Mesothelial cell of epicardium (in vitro differentiated cells): ENCODE results near the gene MTOR. TPM values are rescaled to one million over a fixed set of nuclear protein-coding genes. Genes with fewer than 3 reads are reported as not detected.
"Not testable (repeated sequence)": the region's sequence is repeated elsewhere in the genome, so short reads cannot be mapped to it uniquely, and the experiment has no call there.

ENCODE experiments used
- DNase-seq, 2 experiments: peaks; one replicate each; pipeline ENCODE4 v3.0.0; 2021; ENCODE audit warnings: low spot score in 2 of 2; ENCODE audit not compliant: unreplicated experiment in 2 of 2
- H3K27ac Mint-ChIP-seq: 2 replicates; pipeline ENCODE4 v1.8.0; 2021; ENCODE audit warnings: mixed read lengths
- H3K27me3 Mint-ChIP-seq: 2 replicates; pipeline ENCODE4 v1.8.0; 2021; ENCODE audit warnings: low read depth, mixed read lengths
- H3K36me3 Mint-ChIP-seq: 2 replicates; pipeline ENCODE4 v1.8.0; 2021; ENCODE audit warnings: mixed read lengths
- H3K4me1 Mint-ChIP-seq: 2 replicates; pipeline ENCODE4 v1.8.0; 2021; ENCODE audit warnings: mixed read lengths
- H3K4me3 Mint-ChIP-seq: 2 replicates; pipeline ENCODE4 v1.8.0; 2021; ENCODE audit warnings: mild to moderate bottlenecking, moderate library complexity, mixed read lengths
- H3K9me3 Mint-ChIP-seq: 2 replicates; pipeline ENCODE4 v1.8.0; 2021; ENCODE audit warnings: mixed read lengths
- total RNA-seq: library from RNA; stranded (reverse); gene quantifications from 3 replicates; pipeline ENCODE4 v1.2.1, GENCODE V29; 2021
- TF ChIP-seq, protein P1 (sequence below): fragments of 200-600 bp; sonication (generic); IDR thresholded peaks from one replicate; pipeline ENCODE4 v1.5.0; 2021; ENCODE audit warnings: antibody characterized with exemption; ENCODE audit not compliant: unreplicated experiment

The MTOR gene
- total RNA-seq, 1 donor from 2014 or later, result 49.3 TPM

DNA sequence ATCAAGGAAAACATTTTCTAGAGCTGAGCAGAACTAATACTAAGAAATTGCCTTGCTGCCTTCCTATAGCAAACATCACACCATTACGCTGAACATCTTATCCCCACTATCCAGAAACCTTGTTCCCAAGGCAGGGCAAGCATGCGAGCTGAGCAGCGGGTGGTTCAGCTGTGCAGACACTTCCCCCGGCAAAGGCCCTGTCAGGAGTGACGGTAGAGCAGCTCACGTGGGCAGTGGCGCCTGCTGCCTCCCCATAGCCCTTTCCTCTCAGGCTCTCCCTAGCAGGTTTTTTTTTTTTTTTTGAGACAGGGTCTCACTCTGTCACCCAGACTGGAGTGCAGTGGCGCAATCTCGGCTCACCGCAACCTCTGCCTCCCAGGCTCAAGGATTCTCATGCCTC, 86.9 kb downstream of the MTOR start:
- no peak for DNase-seq
- Mint-ChIP-seq H3K4me3 (no peak overlapping the region), H3K27ac (no peak overlapping the region), H3K4me1 (peaks cover 16% of the 10 kb centered on the region), H3K9me3 (no peaks in the 10 kb centered on the region), H3K36me3 (peaks cover 4% of the 10 kb centered on the region), H3K27me3 (no peaks in the 10 kb centered on the region)
- TF ChIP-seq, protein P1, sequence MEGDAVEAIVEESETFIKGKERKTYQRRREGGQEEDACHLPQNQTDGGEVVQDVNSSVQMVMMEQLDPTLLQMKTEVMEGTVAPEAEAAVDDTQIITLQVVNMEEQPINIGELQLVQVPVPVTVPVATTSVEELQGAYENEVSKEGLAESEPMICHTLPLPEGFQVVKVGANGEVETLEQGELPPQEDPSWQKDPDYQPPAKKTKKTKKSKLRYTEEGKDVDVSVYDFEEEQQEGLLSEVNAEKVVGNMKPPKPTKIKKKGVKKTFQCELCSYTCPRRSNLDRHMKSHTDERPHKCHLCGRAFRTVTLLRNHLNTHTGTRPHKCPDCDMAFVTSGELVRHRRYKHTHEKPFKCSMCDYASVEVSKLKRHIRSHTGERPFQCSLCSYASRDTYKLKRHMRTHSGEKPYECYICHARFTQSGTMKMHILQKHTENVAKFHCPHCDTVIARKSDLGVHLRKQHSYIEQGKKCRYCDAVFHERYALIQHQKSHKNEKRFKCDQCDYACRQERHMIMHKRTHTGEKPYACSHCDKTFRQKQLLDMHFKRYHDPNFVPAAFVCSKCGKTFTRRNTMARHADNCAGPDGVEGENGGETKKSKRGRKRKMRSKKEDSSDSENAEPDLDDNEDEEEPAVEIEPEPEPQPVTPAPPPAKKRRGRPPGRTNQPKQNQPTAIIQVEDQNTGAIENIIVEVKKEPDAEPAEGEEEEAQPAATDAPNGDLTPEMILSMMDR, result no peak

DNA sequence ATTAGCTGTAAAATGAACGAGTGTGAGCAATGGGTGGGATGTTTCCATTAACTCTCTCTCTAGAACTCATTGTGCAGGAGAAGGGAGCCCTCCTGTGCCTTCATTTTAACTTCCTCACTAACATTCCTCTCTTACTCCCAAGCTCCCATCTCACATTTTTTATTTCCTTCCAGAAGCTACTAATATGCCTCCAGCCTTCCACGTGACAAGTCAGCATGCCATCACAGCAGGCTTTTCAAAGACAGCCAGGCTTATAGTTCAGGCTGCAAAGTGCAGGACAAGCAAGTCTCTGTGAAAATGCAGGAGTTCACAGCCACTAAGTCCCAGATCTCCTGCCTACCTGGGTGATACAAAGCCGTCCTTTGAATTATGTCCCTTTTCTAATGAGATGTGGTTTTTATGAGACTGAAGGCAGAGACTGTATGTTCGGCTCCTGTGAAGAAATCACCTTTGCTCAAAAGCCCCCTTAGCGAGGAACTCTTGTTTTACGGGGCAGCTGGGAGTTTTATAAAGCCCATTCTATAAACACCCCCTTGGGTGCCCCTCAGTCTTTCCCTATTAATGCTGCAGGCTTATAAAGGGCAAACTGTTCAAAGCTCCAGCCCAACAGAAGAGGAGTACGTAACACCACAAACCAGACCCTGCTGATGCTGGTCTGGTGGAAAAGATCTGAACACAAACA, 87.9 kb downstream of the MTOR start:
- Mint-ChIP-seq H3K4me3 (no peak overlapping the region), H3K9me3 (no peaks in the 10 kb centered on the region), H3K36me3 (peaks cover 3% of the 10 kb centered on the region), H3K27me3 (no peaks in the 10 kb centered on the region), H3K4me1 (peaks cover 16% of the 10 kb centered on the region), H3K27ac (no peak overlapping the region)
- TF ChIP-seq, protein P1, result no peak
- DNase-seq, result no peak

DNA sequence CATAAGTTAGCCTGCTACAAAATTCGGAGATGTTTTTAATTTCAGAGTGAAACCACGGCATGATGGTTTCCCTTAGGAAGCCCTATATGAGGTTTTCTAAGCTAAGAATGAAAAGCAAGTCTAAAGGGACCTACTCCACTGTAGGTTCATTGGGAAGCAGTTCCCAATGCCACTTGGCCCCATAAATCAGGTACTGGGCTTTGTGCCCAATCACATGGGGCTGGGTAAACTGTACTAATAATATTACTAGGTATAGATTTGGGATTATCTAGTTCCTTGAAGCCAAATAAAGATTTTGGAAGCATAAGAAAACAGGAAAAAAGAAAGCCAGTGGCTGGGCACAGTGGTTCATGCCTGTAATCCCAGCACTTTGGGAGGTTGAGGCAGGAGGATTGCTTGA, 92.2 kb downstream of the MTOR start:
- no peaks in the 10 kb centered on the region for H3K27me3 Mint-ChIP-seq
- DNase-seq, result no peak
- H3K36me3 Mint-ChIP-seq, result peaks cover 15% of the 10 kb centered on the region
- H3K9me3 Mint-ChIP-seq, result no peaks in the 10 kb centered on the region
- H3K27ac Mint-ChIP-seq, result no peak overlapping the region
- H3K4me1 Mint-ChIP-seq, result peaks cover 7% of the 10 kb centered on the region
- H3K4me3 Mint-ChIP-seq, result no peak overlapping the region
- TF ChIP-seq, protein P1, result no peak

DNA sequence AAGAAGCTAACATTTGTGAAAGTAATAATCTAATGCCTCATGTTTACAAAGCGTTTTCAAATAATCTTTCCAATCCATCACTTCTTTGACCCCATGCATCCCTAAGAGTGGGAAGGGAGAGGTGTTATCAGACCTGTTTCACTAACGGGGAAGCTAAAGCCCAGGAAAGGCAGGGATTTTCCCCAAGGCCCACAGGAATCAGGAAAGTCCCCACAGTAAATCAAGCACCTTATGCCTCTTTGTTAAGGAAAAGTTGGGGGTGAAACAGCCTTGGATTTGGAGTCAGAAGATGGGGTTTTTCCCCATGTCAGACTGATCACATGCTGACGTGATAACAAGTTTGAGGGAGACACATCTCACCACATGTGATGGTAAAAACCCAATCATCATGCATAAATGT, 93.1 kb downstream of the MTOR start:
- no peak overlapping the region for H3K4me3 Mint-ChIP-seq
- H3K27ac Mint-ChIP-seq, result no peak overlapping the region
- peaks cover 24% of the 10 kb centered on the region for H3K36me3 Mint-ChIP-seq
- H3K27me3 Mint-ChIP-seq, result no peaks in the 10 kb centered on the region
- H3K4me1 Mint-ChIP-seq, result peaks cover 5% of the 10 kb centered on the region
- no peak for DNase-seq
- TF ChIP-seq, protein P1, result no peak
- no peaks in the 10 kb centered on the region for H3K9me3 Mint-ChIP-seq

DNA sequence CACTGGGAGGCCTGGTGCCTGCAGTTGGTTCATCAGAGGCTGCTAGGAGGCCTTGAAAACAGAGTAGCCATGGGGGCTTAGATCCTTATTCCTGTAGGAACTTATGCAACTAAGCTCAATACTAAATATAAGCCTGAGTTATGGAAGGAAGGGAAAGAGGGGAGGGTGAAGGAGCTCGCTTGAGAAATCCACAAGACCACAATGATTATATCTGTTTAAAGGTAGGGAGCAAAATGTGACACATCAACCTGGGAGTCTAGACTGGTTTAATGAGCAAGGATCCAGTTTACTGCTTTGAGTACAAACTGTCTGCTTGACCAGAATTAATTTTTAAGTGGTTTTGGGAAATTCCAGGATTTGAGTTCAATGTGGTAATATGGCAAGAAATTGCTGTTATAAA, 93.6 kb downstream of the MTOR start:
- H3K4me1 Mint-ChIP-seq, result peaks cover 3% of the 10 kb centered on the region
- H3K9me3 Mint-ChIP-seq, result no peaks in the 10 kb centered on the region
- DNase-seq, result no peak
- H3K4me3 Mint-ChIP-seq, result no peak overlapping the region
- H3K27me3 Mint-ChIP-seq, result no peaks in the 10 kb centered on the region
- no peak overlapping the region for H3K27ac Mint-ChIP-seq
- peaks cover 27% of the 10 kb centered on the region for H3K36me3 Mint-ChIP-seq
- TF ChIP-seq, protein P1, result no peak

DNA sequence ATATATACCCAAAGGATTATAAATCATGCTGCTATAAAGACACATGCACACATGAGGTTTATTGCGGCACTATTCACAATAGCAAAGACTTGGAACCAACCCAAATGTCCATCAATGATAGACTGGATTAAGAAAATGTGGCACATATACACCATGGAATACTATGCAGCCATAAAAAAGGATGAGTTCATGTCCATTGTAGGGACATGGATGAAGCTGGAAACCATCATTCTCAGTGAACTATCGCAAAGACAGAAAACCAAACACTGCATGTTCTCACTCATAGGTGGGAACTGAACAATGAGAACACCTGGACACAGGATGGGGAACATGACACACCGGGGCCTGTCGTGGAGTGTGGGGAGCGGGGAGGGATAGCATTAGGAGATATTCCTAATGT, 95.6 kb downstream of the MTOR start:
- peaks cover 46% of the 10 kb centered on the region for H3K36me3 Mint-ChIP-seq
- not testable (repeated sequence) for H3K4me1 Mint-ChIP-seq, H3K27ac Mint-ChIP-seq, DNase-seq, H3K4me3 Mint-ChIP-seq, H3K9me3 Mint-ChIP-seq, H3K27me3 Mint-ChIP-seq

DNA sequence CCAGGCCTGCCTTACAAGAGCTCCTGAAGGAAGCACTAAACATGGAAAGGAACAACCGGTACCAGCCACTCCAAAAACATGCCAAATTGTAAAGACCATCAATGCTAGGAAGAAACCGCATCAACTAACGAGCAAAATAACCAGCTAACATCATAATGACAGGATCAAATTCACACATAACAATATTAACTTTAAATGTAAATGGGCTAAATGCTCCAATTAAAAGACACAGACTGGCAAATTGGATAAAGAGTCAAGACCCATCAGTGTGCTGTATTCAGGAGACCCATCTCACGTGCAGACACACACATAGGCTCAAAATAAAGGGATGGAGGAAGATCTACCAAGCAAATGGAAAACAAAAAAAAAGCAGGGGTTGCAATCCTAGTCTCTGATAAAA, 99.6 kb downstream of the MTOR start:
- H3K27me3 Mint-ChIP-seq, DNase-seq, H3K27ac Mint-ChIP-seq, H3K9me3 Mint-ChIP-seq, H3K4me3 Mint-ChIP-seq, H3K4me1 Mint-ChIP-seq: not testable (repeated sequence)
- peaks cover 62% of the 10 kb centered on the region for H3K36me3 Mint-ChIP-seq
